ENCODE results near the gene SLC39A8.
"Not testable (repeated sequence)": the region's sequence is repeated elsewhere in the genome, so short reads cannot be mapped to it uniquely, and the experiment has no call there.

DNA sequence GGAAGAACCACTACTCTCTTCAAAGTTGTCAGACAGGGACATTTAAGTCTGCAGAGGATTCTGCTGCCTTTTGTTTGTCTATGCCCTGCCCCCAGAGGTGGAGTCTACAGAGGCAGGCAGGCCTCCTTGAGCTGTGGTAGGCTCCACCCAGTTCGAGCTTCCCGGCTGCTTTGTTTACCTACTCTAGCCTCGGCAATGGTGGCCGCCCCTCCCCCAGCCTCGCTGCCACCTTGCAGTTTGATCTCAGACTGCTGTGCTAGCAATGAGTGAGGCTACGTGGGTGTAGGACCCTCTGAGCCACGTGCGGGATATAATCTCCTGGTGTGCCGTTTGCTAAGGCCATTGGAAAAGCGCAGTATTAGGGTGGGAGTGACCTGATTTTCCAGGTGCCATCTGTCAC, 35.0 kb upstream of the SLC39A8 start:
- TF ChIP-seq, protein P1, sequence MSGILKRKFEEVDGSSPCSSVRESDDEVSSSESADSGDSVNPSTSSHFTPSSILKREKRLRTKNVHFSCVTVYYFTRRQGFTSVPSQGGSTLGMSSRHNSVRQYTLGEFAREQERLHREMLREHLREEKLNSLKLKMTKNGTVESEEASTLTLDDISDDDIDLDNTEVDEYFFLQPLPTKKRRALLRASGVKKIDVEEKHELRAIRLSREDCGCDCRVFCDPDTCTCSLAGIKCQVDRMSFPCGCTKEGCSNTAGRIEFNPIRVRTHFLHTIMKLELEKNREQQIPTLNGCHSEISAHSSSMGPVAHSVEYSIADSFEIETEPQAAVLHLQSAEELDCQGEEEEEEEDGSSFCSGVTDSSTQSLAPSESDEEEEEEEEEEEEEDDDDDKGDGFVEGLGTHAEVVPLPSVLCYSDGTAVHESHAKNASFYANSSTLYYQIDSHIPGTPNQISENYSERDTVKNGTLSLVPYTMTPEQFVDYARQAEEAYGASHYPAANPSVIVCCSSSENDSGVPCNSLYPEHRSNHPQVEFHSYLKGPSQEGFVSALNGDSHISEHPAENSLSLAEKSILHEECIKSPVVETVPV (CRISPR knock-in tag; IDR thresholded peaks at IDR 0.05): not testable (repeated sequence)
- TF ChIP-seq, protein P2, sequence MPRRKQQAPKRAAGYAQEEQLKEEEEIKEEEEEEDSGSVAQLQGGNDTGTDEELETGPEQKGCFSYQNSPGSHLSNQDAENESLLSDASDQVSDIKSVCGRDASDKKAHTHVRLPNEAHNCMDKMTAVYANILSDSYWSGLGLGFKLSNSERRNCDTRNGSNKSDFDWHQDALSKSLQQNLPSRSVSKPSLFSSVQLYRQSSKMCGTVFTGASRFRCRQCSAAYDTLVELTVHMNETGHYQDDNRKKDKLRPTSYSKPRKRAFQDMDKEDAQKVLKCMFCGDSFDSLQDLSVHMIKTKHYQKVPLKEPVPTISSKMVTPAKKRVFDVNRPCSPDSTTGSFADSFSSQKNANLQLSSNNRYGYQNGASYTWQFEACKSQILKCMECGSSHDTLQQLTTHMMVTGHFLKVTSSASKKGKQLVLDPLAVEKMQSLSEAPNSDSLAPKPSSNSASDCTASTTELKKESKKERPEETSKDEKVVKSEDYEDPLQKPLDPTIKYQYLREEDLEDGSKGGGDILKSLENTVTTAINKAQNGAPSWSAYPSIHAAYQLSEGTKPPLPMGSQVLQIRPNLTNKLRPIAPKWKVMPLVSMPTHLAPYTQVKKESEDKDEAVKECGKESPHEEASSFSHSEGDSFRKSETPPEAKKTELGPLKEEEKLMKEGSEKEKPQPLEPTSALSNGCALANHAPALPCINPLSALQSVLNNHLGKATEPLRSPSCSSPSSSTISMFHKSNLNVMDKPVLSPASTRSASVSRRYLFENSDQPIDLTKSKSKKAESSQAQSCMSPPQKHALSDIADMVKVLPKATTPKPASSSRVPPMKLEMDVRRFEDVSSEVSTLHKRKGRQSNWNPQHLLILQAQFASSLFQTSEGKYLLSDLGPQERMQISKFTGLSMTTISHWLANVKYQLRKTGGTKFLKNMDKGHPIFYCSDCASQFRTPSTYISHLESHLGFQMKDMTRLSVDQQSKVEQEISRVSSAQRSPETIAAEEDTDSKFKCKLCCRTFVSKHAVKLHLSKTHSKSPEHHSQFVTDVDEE (CRISPR knock-in tag; IDR thresholded peaks at IDR 0.05): not testable (repeated sequence)
- not testable (repeated sequence) for TF ChIP-seq RARB (CRISPR knock-in tag; IDR thresholded peaks at IDR 0.05); CSDC2 (CRISPR knock-in tag; IDR thresholded peaks at IDR 0.05); ESRRG (CRISPR knock-in tag; IDR thresholded peaks at IDR 0.05); TCF4 (CRISPR knock-in tag; IDR thresholded peaks at IDR 0.05; ENCODE audit: borderline replicate concordance); ZFP3 (CRISPR knock-in tag; IDR thresholded peaks at IDR 0.05); ZFP30 (CRISPR knock-in tag; IDR thresholded peaks at IDR 0.05)
